GM18873 (cell line): ENCODE measurements around the gene SNN.

Experiments used
- ATAC-seq: cut with Tn5 transposase; IDR thresholded peaks from one replicate; pipeline ENCODE4 v1.9.1; 2021; ENCODE audit warnings: mild to moderate bottlenecking, moderate library complexity, moderate number of reproducible peaks; ENCODE audit not compliant: unreplicated experiment, low FRiP score

The SNN gene

DNA sequence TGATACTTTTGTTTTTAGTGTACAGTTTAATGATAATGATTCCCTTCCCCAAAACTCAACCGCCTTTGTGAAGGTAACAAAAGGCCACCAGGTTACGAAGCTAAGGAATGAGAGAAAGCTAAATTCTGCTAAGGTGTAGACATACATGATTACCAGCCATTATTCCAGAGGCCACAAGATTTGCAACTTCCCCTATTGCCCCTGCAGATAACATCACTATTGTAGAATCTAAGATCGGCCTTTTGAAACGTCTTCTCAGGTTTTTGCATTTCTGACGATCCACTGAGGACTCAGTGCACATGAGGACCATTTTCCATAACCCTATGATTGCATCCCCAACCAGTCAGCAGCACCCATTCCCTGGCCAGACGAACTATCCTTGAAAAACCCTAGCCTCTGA lies 33.9 kb upstream of the SNN start:
- no peak for ATAC-seq

DNA sequence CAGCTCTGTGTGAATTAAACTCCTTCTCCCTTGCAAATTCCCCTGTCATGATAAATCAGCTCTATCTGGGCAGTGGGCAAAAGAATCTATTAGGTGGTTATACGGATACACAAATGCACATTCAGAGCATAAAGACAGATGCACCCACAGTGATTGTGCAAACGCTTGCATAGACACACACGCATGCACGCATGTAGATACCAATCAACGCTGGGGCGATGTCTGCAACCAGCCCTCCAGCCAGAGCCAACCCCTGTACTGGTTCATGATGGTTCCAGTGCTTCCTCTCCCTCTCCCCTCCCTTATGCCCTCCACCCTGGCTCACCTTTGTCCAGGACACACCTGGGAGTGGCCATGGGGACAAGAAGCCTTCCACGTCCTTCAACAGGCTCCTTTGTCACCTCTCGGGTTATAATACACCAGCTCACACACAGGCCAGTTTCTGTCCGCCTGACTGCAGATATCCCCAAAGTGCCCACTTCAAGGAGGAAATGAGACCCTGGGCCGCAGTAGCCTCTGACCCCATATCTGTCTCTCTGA lies 33.1 kb upstream of the SNN start:
- no peak for ATAC-seq

DNA sequence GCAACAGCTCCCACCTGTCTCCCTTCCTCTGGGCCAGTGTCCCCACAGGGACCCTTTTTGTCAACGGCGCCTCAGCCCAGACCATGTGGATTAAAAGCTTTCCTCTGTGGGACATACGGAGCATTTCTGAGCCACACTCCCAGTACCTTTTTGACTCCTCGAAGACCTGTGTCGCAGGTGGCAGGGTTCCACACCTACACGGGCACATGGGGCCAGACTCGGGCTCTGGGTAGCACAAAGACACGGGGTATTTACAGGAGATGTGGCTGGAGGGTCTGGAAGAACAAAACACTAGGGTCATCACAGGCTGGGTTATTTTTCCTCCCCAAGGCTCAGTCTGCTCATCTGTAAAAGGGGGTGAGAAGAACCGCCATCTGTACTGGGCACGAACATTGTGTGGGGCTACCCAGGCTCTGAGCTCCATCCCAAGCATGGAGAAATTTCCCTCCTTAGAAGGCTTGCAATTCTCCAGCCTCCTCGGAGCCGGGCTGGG lies 32.5 kb upstream of the SNN start:
- ATAC-seq, result no peak

DNA sequence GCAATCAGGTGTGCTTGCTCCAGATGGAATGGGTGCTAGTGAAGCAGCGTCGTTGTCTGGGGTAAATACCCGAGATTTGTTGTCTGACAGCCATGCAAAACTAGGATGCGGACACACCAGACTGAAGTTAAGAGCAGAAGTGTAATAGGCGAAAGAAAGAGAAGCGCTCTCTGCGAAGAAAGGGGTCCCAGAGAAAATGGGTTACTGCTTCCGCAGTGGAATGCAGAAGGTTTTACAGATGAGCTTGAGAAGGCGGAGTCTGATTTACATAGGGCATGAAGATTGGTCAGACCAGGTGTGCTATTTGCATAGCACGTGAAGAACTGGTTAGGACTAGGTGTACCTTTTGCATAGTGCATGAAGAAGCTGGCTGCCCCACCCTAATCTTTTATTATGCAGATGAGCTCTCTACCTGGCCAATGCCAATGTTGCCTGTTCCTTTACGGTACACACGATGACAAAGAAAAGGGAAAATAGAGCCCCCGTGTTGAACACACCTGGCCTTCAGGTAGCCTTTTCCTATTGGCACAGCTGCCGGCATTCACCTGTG lies 32.0 kb upstream of the SNN start:
- no peak for ATAC-seq

DNA sequence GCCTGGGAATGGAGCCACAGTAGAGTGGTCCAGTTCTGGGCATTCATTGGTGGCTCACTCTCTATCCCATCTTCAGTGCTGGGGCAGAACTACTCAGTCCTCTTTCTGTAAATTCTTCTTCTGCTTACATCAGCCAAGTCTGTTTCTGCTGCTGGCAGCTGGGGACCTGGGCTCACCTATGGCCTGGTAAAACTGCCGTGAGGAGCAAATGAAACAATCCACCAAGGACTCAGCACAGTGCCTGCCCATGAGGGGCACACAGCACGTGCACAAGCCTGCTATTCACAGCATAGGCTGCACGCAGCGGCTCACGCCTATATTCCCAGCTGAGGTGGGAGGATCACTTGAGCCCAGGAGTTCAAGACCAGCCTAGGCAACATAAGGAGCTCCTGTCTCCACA lies 30.9 kb upstream of the SNN start:
- ATAC-seq, result no peak

DNA sequence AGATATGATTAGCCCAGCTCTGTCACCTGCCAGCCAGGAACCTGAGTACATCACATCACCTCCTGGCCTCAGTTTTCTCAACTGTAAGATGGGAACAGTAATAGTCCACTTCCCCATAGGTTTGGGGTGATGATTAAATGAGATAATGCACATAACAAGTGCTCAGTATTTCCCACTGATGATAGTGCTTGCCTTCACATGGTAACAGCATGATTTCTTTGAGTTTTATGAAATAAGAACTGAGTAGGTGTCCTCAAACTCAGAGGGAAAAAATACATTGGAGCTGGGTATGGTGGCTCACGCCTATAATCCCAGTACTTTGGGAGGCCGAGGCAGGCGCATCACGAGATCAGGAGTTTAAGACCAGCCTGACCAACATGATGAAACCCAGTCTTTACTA lies 30.1 kb upstream of the SNN start:
- ATAC-seq, result no peak

DNA sequence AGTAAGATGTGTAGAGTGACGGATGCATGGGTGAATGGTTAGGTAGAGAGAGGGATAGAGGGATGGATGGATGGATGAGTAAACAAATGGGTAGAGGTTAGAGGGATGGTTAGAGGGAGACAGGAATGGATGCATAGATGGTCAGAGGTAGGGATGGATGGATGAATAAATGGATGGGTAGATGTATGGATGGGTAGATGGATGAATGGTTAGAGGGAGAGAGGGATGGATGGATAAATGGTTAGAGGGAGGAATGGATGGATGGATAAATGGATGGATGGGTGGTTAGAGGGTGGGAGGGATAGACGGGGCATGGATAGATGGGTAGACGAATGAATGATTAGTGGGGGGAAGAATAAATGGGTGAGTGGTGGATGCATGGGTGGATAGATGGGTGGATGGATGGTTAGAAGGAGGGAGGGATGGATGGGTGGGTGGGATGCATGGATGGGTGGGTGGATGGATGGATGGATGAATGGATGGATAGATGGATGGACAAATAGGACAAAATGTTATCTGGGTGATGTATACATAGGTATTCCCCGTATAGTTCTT lies 29.2 kb upstream of the SNN start:
- ATAC-seq, result no peak

DNA sequence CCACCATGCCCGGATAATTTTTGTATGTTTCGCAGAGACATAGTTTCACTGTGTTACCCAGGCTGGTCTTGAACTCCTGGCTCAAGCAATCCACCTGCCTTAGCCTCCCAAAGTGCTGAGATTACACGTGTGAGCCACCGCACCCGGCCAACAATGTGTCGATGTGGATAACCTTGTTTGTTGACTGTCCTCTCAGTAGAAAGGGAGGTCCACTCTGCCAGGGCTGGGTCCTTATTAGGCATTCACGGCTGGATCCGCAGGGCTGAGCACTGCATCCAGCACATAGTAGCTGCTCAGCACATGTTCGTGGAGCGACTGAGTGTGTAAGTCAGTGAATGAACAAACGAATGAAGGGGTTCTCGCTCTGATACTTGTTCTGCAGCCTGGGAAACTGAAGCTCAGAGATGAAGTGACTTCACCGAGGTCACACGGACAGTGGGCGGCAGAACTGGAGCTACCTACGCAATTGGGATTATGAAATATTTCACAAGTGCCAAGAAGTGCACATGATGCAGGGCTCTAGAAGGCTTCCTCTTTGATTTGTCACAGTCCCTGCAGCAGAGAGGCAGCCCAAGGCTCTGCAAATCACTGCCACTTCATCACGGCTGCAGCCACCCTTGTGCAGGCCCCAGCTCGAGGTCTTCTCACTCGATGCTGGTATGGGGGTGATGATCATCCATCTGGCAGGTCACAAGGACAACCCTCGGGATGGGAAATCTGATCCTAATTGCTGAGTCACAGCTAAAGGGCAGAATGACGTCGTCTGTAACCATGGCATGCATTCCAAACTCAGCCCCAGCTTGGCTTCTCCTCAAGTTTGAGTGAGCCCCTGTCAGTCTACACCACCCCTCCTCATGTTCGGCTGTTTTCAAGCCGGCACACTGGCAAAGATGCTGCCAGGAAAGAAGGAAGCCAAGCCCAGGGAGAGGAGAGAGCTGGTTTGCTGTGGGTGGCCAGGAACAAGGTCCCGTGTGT lies 28.0 kb upstream of the SNN start:
- ATAC-seq, result no peak

DNA sequence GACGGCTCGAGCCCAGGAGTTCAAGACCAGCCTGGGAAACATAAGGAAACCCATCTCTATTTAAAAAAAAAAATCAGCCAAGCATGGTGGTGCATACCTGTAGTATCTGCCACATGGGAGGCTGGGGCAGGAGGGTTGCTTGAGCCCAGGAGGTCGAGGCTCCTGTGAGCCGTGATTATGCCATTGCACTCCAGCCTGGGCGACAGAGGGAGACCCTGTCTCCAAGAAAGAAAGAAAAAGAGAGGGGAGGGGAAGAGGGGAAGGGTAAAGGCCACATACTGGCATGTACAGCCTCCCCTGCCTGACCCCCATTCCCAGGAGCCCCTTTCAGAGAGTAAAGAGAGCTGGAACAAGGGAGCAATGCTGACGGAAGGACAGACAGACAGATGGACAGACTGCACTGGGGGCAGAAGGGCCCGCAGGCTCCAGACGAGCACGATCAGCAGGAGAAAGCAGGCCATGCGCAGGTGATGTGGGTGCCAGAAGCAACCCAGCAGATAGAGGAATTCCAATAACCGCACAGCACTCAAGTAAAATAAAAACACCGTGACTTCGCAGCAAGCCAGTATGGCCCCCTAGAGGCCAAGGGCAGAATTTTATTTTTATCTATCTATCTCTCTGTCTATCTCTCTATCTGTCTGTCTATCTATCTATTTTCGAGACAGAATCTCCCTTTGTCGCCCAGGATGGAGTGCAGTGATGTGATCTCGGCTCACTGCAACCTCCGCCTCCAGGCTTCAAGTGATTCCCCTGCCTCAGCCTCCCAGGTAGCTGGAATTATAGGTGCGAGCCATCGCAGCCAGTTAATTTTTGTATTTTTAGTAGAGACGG lies 27.1 kb upstream of the SNN start:
- no peak for ATAC-seq

DNA sequence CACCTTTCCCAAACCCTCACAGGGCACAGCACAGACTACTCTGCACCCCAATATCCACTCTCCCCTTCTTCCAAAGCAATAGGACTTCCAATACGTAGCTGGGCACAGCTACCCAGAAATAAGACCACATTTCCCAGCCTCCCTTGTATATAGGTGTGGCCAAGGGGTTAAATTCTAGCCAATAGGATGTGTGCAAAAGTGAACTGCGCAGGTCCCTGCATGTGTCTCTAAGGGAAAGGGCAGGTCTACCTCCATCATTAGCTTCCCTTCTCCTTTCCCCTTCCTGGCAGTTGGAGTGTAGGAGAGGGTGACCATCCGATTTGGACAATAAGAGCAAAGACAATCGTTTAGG lies 25.5 kb upstream of the SNN start:
- ATAC-seq, result no peak

DNA sequence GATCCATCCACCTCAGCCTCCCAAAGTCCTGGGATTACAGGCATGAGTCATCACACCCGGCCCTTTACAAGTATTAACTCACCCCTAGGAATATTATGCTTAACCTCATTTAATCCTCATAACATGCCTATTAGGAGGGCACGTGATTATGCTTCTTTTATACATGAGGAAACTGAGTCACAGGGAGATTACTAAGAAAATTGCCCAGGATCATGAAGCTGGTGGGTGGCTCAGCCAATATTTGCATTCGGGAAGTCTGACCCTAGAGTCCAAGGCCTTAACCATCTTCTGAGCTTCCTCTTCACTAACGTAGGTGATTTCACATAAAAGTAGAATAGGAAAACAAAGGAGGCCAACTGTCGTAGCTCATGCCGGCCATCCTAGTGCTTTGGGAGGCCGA lies 19.0 kb upstream of the SNN start:
- no peak for ATAC-seq

DNA sequence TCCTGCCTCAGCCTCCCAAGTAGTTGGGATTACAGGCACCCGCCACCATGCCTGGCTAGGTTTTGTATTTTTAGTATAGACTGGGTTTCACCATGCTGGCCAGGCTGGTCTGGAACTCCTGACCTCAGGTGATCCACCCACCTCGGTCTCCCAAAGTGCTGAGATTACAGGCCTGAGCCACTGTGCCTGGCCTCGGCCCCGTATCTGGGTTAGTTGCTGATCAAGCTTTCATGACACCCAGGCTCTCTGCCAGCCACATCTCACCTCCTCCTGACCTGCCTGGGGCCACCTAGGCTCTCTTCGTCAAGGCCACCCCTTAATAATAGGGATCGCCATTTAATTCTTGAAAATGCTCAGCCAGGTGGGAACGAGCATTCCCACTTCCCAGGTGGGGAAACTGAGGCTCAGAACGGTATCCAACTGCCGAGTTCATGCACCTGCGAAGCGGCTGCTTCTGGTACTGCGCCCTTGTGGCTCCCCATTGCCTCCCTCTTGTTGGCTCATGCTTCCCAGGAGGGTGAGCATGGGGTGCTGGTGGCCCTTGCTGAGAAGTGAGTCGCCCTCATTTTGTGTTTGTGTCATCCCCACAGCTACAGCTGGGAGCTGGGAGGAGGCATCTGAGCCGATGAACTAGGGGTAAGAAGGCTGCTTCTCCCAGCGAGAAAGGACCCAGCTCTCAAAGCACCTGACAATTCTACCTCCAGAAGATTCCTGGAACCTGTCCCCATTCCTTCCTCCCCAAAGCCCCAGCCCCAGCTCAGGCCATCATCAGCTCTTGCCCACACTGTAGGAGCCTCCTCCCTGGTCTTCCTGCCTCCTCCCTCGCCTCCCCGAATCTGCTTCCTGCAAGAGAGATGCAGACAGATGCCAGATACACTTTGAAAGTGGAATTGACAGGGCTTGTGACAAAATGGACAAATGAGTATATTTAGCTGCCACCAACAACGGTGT lies 17.3 kb upstream of the SNN start:
- no peak for ATAC-seq

DNA sequence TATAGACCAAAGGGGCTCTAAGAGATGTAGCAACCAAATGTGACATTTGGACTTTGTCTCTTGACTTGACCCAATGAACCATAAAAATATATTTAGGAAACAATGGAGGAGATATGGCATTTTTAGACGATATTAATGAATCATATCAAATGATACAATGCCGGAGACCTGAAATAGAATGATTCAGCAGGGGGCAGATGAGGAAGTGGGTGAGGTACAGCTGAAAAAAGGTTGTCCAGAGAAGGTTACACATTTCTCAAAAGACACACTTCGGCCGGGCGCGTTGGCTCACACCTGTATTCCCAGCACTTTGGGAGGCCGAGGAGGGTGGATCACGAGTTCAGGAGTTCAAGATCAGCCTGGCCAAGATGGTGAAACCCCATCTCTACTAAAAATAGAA lies 16.5 kb upstream of the SNN start:
- no peak for ATAC-seq

DNA sequence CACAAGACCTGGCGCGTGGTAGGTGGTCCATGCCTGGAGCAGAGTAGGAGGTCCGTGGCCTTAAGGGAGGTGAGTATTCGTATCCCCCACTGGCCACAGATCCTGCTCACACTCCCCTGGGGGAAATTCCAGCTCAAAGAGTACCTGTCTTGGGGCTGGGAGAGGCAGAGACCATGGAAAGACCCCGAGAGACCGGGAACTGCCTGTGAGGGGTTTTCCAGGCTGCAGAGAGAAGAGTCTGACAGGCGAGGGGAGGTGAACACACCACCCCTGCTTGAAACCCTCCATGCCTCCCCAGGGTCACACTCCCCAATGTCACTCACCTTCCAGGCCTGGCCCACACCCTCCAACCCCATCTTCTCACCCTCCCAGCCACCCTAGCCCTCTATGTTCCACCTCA lies 12.6 kb upstream of the SNN start:
- ATAC-seq, result no peak

DNA sequence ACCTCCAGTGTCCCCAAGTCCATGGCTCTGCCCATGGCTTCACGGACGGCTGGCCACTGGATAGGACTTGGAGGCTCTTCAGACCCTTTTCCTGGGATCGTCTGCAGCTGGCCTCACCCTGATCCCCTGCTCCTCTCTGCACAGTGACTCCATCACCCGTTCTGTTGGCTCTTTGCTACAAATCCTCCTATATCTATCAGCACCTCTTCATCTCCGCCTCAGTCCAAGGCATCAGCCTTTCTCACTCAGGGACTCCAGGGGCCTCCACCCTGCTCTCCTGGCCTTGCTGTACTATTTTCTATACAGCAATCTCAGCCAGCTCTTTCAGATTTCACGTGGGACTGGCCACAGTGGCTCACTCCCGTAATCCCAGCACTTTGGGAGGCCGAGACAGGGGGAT lies 10.7 kb upstream of the SNN start:
- ATAC-seq, result no peak

DNA sequence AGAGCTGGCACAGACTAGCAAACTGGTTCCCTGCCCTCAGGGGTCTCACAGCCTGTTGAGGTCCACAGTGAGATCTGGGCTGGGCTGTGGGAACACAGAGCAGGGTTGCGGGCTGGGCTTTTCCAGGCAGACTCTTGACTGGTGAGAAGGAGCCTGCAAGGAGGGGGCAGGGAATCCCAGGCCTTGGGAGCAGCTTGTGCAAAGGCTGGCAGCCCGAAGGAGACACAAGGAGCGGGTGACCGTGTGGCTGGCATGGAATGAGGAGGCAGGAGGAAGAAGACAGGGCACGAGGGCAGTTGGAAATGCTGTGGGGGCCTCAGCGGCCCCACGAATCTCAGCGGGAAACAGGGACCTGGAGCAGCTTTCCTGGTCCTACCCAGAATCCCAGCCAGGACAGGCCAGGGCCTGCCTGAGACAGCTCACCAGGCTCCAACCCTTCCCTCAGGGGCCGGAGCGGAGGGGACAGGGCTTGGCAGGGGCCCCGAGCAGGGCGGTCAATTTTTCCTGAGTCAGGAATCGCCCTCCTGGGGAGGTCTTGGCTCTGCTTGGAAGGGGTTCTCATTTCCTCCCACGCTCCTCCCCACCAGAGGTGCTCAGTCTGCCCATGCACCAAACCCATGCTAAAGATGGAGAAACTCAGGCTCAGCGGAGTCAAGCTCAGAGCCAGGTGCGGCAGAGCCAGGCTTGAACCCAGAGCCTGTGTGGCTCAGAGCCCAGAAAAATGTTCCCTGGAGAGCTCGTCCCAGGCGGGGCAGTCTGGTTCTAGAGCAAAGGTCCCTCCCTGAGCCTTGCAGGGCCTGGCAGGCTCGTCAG lies 9.2 kb upstream of the SNN start:
- ATAC-seq, result no peak

DNA sequence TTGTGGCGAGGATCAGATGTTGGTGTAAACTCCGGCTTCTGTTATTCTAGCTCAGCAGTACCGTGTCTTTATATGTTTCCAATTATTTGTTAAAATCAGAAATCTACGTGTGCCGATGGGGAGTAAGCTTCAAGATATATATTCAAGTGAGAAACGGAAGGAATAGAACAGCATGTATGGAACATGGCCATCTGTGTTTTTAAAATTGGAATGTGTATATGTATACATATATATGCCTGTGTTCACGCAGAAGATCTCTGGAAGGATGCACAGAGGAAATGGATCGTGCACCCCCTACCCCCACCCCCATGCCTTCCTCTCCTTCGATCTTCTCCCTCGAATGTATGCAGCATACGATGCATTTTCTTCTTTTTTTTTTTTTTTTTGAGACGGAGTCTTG lies 7.7 kb upstream of the SNN start:
- ATAC-seq, result no peak

DNA sequence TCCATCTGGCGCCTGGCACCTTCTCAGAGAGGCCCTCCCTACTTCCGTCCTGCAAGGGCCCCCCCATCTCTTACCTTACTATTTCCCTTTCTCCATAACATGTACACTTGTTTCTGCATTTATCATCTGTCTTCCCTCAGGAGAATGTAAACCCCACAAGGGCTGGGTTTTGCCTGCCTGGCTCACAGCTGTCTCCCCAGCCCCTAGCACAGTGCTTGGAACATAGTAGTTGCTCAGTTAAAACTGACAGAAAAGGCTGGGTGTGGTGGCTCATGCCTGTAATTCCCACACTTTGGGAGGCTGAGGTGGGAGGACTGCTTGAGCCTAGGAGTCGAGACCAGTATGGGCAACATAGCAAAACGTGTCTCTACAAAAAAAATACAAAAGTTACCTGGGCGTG lies 5.7 kb upstream of the SNN start:
- ATAC-seq, result no peak

DNA sequence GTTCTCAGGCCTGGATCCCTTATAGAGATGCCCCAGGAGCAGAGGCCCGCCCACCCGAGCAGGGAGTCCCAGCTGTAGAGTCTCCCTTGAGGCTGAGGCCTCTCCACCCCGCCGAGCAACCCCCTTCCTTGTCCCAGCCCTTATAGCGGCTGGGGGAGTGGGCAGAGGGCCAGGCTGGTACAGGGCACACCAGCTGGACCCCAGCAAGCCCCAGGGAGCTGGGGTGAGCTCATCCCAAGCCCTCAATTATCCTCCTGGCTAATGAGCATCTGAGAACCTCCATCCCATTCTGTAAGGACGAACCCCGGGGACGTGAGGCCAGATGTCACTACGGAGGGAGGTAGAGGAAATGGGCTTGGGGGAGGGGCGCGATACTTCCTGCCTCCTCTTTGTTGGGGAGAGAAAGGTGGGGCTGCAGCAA lies 3.2 kb upstream of the SNN start:
- no peak for ATAC-seq
